Tibial nerve (tissue), 3 donors: ENCODE results near the gene PTPN2.

Source experiments
- EP300 ChIP-seq, 2 donors: sonication (generic); formaldehyde crosslinking; IDR thresholded peaks; one replicate each; pipeline ENCODE4 v1.6.1; 2017; ENCODE audit warnings: antibody characterized with exemption in 2 of 2, mild to moderate bottlenecking in 1 of 2
- POLR2A ChIP-seq, 2 donors: fragments of 450-650 bp; IDR thresholded peaks; one replicate each; pipeline ENCODE4 v1.6.1; 2017; ENCODE audit warnings: antibody characterized with exemption in 2 of 2, mild to moderate bottlenecking in 2 of 2, moderate library complexity in 2 of 2

DNA sequence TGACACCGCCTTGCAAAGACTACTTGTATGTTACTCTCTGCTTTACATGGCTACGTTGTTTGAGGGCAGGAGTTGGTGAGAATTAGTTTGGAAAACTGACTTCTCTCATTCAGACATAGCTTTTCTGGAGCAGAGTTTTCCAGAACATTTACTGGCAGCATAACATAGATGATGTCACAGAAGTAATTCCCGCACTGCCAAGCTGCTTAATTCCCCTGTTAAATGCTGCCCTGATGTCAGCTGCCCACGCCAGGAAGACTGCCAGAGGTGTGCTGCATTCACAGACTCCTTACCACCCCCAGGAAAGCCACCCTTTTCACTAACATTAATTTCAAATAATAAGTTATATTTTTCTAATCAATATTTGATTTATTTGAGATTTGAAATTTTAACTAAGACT is 24.7 kb upstream of the PTPN2 start:
- TF ChIP-seq POLR2A (IDR thresholded peaks at IDR 0.05): no peak
- no peak for TF ChIP-seq EP300 (IDR thresholded peaks at IDR 0.05)
